GM12878 (cell line): Measurements from ENCODE around the gene FOXK2. TPM values are rescaled to one million over a fixed set of nuclear protein-coding genes. Genes with fewer than 3 reads are reported as not detected.

Experiments
- ATAC-seq: fragments of 200-7000 bp; cut with Tn5 transposase; 3 replicates; pipeline ENCODE4 v1.9.1; 2020; ENCODE audit warnings: mild to moderate bottlenecking, moderate library complexity
- BruUV-seq: library from RNA; stranded (reverse); fragments of 400-500 nt; replicated peaks from 2 replicates; lab custom pipeline; 2021; lab: Mats Ljungman, UMichigan
- CTCF ChIA-PET: fragments of 300-600 bp; sonication (Branson Sonifier 250); formaldehyde crosslinking; extraction: SDS; loops from one replicate; lab custom pipeline; 2021; ENCODE audit warnings: inconsistent platforms; lab: Yijun Ruan, JAX
- POLR2A ChIA-PET: fragments of 350-600 bp; formaldehyde crosslinking; extraction: SDS; loops from one replicate; lab custom pipeline; 2021; ENCODE audit warnings: inconsistent platforms; lab: Charles Lee
- RAD21 ChIA-PET: fragments of 300-600 bp; sonication (Branson Sonifier 250); formaldehyde crosslinking; loops from one replicate; lab custom pipeline; 2023; ENCODE audit warnings: antibody characterized with exemption; ENCODE audit not compliant: unreplicated experiment; lab: Charles Lee
- SMC1A ChIA-PET: fragments of 300-600 bp; sonication (Branson Sonifier 250); formaldehyde crosslinking; loops from one replicate; lab custom pipeline; 2023; ENCODE audit not compliant: unreplicated experiment, uncharacterized antibody; lab: Charles Lee
- DNase-seq: peaks from one replicate; pipeline ENCODE4 v3.0.0-alpha.2; 2011; ENCODE audit warnings: low read depth, low spot score
- FAIRE-seq: peaks from 3 replicates; lab custom pipeline; 2011; peaks lifted over from hg19 to GRCh38; lab: Jason Lieb, UNC
- H2AFZ ChIP-seq: 2 replicates; pipeline ENCODE4 v1.6.0; 2011; ENCODE audit warnings: low read depth, low read length, control low read depth; ENCODE audit not compliant: control insufficient read depth
- H3K27ac ChIP-seq: 2 replicates; pipeline ENCODE4 v1.5.1; 2011; ENCODE audit warnings: control low read depth; ENCODE audit not compliant: control insufficient read depth, insufficient read depth
- H3K27me3 ChIP-seq, 2 experiments: replicated peaks in 1 of 2; 2 replicates each; pipeline versions ENCODE4 v1.6.0 to v1.6.1; 2011; ENCODE audit warnings: low read length in 1 of 2; ENCODE audit not compliant: control insufficient read depth in 2 of 2, insufficient read depth in 2 of 2
- H3K36me3 ChIP-seq, 2 experiments: 2 replicates each; pipeline ENCODE4 v1.5.1; 2011; ENCODE audit warnings: low read length in 1 of 2; ENCODE audit not compliant: control insufficient read depth in 2 of 2, insufficient read depth in 2 of 2
- H3K4me1 ChIP-seq: 2 replicates; pipeline ENCODE4 v1.6.1; 2011; ENCODE audit warnings: mild to moderate bottlenecking, low read length, moderate library complexity, mixed read lengths; ENCODE audit not compliant: control insufficient read depth, insufficient read depth
- H3K4me2 ChIP-seq: 2 replicates; pipeline ENCODE4 v1.6.0; 2011; ENCODE audit warnings: control low read depth; ENCODE audit not compliant: control insufficient read depth, insufficient read depth
- H3K4me3 ChIP-seq: fragments of 200-600 bp; sonication (generic); 2 replicates; pipeline ENCODE4 v1.5.1; 2016
- H3K79me2 ChIP-seq: 2 replicates; pipeline ENCODE4 v1.6.0; 2011; ENCODE audit warnings: low read length; ENCODE audit not compliant: control insufficient read depth, insufficient read depth
- H3K9ac ChIP-seq: 2 replicates; pipeline ENCODE4 v1.8.0; 2011; ENCODE audit warnings: low read length, control low read depth, mixed read lengths; ENCODE audit not compliant: control insufficient read depth, insufficient read depth
- H3K9me3 ChIP-seq: replicated peaks from 3 replicates; pipeline ENCODE4 v1.5.1; 2011; ENCODE audit warnings: mild to moderate bottlenecking, low read length; ENCODE audit not compliant: control insufficient read depth, insufficient read depth
- H4K20me1 ChIP-seq: 2 replicates; pipeline ENCODE4 v1.6.0; 2011; ENCODE audit not compliant: control insufficient read depth, insufficient read depth
- CBFB ChIP-seq: IDR thresholded peaks from 2 replicates; pipeline ENCODE4 v1.6.1; 2016; ENCODE audit warnings: antibody characterized with exemption, low read depth
- FOXM1 ChIP-seq: IDR thresholded peaks from 2 replicates; pipeline ENCODE4 v1.6.1; 2012; ENCODE audit warnings: low read depth, mild to moderate bottlenecking, inconsistent platforms, low read length, moderate library complexity
- JUND ChIP-seq: IDR thresholded peaks from 2 replicates; pipeline ENCODE4 v1.6.1; 2012; ENCODE audit warnings: low read depth, mild to moderate bottlenecking, low read length, improper control_type of control experiment, moderate library complexity
- KLF5 ChIP-seq: fragments of 450-650 bp; IDR thresholded peaks from 2 replicates; pipeline ENCODE4 v1.6.1; 2014; ENCODE audit warnings: mild to moderate bottlenecking; ENCODE audit not compliant: partially characterized antibody
- NFYA ChIP-seq: IDR thresholded peaks from 2 replicates; pipeline ENCODE4 v1.6.1; 2011; ENCODE audit warnings: low read depth, mild to moderate bottlenecking, low read length, improper control_type of control experiment, borderline replicate concordance
- NR2F1 ChIP-seq: fragments of 450-650 bp; conservative IDR thresholded peaks from 2 replicates; pipeline ENCODE4 v1.6.1; 2017; ENCODE audit warnings: mild to moderate bottlenecking
- POU2F2 ChIP-seq: IDR thresholded peaks from 3 replicates; pipeline ENCODE4 v1.6.1; 2011; ENCODE audit warnings: low read depth, mild to moderate bottlenecking, low read length, borderline replicate concordance
- RFX5 ChIP-seq: IDR thresholded peaks from 2 replicates; pipeline ENCODE4 v1.6.1; 2011; ENCODE audit warnings: low read depth, low read length, improper control_type of control experiment
- STAT1 ChIP-seq: fragments of 450-650 bp; conservative IDR thresholded peaks from 2 replicates; pipeline ENCODE4 v1.6.1; 2014; ENCODE audit warnings: antibody characterized with exemption, mild to moderate bottlenecking
- YBX1 ChIP-seq: fragments of 450-650 bp; IDR thresholded peaks from 2 replicates; pipeline ENCODE4 v1.6.1; 2016; ENCODE audit warnings: antibody characterized with exemption
- WGBS: methylation state at CpG from one replicate; pipeline ENCODE4 v1.1.6; 2016; ENCODE audit warnings: low lambda C conversion rate; ENCODE audit not compliant: insufficient replicate concordance, insufficient coverage; ENCODE audit errors: missing lambda C conversion rate; 5-methylcytosine and 5-hydroxymethylcytosine counted together
- in situ Hi-C: fragments of 300-500 bp; cut with MboI; formaldehyde crosslinking; loops from 9 replicates; pipeline ENCODE4 v1.14.3; 2018; ENCODE audit warnings: mixed read lengths
- intact Hi-C: fragments of 100-400 bp; cut with micrococcal nuclease; formaldehyde crosslinking; loops from one replicate; pipeline ENCODE4 v1.14.2; 2022; ENCODE audit not compliant: unreplicated experiment
- polyA plus RNA-seq, 11 experiments: library from polyadenylated mRNA; depleted of rRNA in 4 of 11; unstranded in 6 of 11; stranded (reverse) in 5 of 11; fragments of >200 nt; fragmentation: Nextera tagmentation in 4 of 11; fragmentation: Illumina TruSeq in 1 of 11; extraction: Ambion mirVana in 4 of 11; extraction: Trizol in 1 of 11; gene quantifications; 1 replicate in 1 of 11; 2 replicates in 10 of 11; pipeline versions ENCODE4 v1.2.1 to v1.2.3, GENCODE V29; 2011 to 2016; ENCODE audit warnings: inconsistent platforms in 2 of 11, missing spikeins in 2 of 11, low read depth in 1 of 11
- total RNA-seq, 4 experiments: library from RNA; depleted of rRNA in 3 of 4; stranded (reverse); fragments of >200 nt in 3 of 4; fragmentation: Illumina TruSeq in 1 of 4; extraction: Trizol in 1 of 4; gene quantifications; 2 replicates each; pipeline versions ENCODE4 v1.2.1 to v1.2.3, GENCODE V29; 2013 to 2021
- TF ChIP-seq, protein P1 (sequence below): fragments of 450-650 bp; formaldehyde crosslinking; IDR thresholded peaks from 2 replicates; pipeline ENCODE4 v1.5.0; 2022; ENCODE audit warnings: mild to moderate bottlenecking, missing genetic modification characterization
- TF ChIP-seq, protein P2 (sequence below): fragments of 150-350 bp; IDR thresholded peaks from 2 replicates; pipeline ENCODE4 v1.6.1; 2014; ENCODE audit warnings: mild to moderate bottlenecking, low read depth, low read length
- TF ChIP-seq, protein P3 (sequence below): fragments of 450-650 bp; IDR thresholded peaks from 2 replicates; pipeline ENCODE4 v1.6.1; 2014; ENCODE audit warnings: mild to moderate bottlenecking
- TF ChIP-seq, protein P4 (sequence below): IDR thresholded peaks from 2 replicates; pipeline ENCODE4 v1.6.1; 2012; ENCODE audit warnings: improper control_type of control experiment, low read depth, low read length; ENCODE audit not compliant: insufficient replicate concordance

The FOXK2 gene
- total and polyA plus RNA-seq, 10 of the 15 experiments (the other 5 are each of a cell fraction or from before 2014, with no cell fraction given), result 2.4 to 56.8 (median 34.4) TPM

DNA sequence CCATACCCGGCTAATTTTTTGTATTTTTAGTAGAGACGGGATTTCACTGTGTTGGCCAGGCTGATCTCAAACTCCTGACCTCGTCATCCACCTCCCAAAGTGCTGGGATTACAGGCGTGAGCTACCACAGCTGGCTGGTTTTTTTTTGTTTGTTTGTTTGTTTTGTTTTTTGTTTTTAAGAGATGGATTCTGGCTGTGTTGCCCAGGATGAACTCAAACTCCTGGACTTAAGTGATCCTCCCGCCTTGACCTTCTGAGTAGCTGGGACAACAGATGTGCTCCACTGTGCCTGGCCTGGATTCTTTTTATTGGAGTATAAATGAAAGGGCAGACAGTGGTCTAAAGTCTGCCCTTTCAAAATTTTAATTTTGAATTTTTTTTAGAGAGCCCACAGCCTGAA, 44.7 kb downstream of the FOXK2 start:
- SMC1A ChIA-PET, result no interaction called here
- in situ Hi-C loops, result no loop called here
- Histone ChIP-seq H3K27me3 (no peaks in the 10 kb centered on the region), H3K9me3 (no peaks in the 10 kb centered on the region), H2AFZ (no peak overlapping the region), H3K79me2 (peaks cover 25% of the 10 kb centered on the region), H3K4me1 (no peaks in the 10 kb centered on the region), H3K9ac (no peak overlapping the region), H3K4me2 (no peak overlapping the region), H3K36me3 (peaks cover 23 to 24% of the 10 kb centered on the region in 2 experiments; a peak in 3 of 4 replicates), H3K4me3 (no peak overlapping the region), H4K20me1 (peaks cover 1% of the 10 kb centered on the region), H3K27ac (no peak overlapping the region)
- intact Hi-C loops, result no loop called here
- POLR2A ChIA-PET, result no interaction called here
- DNase-seq (no peak), FAIRE-seq (no peak), ATAC-seq (no peak)
- BruUV-seq, result no TSS peak
- CTCF ChIA-PET, result no interaction called here
- RAD21 ChIA-PET, result no interaction called here
- 95% methylated on average over 5 of the region's 5 CpGs for WGBS
- TF ChIP-seq KLF5 (no peak), NR2F1 (no peak), FOXM1 (no peak), POU2F2 (no peak), JUND (no peak), CBFB (no peak), YBX1 (no peak), STAT1 (no peak), NFYA (no peak), RFX5 (no peak)
- TF ChIP-seq, protein P1, sequence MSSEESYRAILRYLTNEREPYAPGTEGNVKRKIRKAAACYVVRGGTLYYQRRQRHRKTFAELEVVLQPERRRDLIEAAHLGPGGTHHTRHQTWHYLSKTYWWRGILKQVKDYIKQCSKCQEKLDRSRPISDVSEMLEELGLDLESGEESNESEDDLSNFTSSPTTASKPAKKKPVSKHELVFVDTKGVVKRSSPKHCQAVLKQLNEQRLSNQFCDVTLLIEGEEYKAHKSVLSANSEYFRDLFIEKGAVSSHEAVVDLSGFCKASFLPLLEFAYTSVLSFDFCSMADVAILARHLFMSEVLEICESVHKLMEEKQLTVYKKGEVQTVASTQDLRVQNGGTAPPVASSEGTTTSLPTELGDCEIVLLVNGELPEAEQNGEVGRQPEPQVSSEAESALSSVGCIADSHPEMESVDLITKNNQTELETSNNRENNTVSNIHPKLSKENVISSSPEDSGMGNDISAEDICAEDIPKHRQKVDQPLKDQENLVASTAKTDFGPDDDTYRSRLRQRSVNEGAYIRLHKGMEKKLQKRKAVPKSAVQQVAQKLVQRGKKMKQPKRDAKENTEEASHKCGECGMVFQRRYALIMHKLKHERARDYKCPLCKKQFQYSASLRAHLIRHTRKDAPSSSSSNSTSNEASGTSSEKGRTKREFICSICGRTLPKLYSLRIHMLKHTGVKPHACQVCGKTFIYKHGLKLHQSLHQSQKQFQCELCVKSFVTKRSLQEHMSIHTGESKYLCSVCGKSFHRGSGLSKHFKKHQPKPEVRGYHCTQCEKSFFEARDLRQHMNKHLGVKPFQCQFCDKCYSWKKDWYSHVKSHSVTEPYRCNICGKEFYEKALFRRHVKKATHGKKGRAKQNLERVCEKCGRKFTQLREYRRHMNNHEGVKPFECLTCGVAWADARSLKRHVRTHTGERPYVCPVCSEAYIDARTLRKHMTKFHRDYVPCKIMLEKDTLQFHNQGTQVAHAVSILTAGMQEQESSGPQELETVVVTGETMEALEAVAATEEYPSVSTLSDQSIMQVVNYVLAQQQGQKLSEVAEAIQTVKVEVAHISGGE (CRISPR knock-in tag), result no peak
- TF ChIP-seq, protein P2, sequence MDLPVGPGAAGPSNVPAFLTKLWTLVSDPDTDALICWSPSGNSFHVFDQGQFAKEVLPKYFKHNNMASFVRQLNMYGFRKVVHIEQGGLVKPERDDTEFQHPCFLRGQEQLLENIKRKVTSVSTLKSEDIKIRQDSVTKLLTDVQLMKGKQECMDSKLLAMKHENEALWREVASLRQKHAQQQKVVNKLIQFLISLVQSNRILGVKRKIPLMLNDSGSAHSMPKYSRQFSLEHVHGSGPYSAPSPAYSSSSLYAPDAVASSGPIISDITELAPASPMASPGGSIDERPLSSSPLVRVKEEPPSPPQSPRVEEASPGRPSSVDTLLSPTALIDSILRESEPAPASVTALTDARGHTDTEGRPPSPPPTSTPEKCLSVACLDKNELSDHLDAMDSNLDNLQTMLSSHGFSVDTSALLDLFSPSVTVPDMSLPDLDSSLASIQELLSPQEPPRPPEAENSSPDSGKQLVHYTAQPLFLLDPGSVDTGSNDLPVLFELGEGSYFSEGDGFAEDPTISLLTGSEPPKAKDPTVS, result no peak
- TF ChIP-seq, protein P3, sequence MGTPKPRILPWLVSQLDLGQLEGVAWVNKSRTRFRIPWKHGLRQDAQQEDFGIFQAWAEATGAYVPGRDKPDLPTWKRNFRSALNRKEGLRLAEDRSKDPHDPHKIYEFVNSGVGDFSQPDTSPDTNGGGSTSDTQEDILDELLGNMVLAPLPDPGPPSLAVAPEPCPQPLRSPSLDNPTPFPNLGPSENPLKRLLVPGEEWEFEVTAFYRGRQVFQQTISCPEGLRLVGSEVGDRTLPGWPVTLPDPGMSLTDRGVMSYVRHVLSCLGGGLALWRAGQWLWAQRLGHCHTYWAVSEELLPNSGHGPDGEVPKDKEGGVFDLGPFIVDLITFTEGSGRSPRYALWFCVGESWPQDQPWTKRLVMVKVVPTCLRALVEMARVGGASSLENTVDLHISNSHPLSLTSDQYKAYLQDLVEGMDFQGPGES, result no peak
- TF ChIP-seq, protein P4, sequence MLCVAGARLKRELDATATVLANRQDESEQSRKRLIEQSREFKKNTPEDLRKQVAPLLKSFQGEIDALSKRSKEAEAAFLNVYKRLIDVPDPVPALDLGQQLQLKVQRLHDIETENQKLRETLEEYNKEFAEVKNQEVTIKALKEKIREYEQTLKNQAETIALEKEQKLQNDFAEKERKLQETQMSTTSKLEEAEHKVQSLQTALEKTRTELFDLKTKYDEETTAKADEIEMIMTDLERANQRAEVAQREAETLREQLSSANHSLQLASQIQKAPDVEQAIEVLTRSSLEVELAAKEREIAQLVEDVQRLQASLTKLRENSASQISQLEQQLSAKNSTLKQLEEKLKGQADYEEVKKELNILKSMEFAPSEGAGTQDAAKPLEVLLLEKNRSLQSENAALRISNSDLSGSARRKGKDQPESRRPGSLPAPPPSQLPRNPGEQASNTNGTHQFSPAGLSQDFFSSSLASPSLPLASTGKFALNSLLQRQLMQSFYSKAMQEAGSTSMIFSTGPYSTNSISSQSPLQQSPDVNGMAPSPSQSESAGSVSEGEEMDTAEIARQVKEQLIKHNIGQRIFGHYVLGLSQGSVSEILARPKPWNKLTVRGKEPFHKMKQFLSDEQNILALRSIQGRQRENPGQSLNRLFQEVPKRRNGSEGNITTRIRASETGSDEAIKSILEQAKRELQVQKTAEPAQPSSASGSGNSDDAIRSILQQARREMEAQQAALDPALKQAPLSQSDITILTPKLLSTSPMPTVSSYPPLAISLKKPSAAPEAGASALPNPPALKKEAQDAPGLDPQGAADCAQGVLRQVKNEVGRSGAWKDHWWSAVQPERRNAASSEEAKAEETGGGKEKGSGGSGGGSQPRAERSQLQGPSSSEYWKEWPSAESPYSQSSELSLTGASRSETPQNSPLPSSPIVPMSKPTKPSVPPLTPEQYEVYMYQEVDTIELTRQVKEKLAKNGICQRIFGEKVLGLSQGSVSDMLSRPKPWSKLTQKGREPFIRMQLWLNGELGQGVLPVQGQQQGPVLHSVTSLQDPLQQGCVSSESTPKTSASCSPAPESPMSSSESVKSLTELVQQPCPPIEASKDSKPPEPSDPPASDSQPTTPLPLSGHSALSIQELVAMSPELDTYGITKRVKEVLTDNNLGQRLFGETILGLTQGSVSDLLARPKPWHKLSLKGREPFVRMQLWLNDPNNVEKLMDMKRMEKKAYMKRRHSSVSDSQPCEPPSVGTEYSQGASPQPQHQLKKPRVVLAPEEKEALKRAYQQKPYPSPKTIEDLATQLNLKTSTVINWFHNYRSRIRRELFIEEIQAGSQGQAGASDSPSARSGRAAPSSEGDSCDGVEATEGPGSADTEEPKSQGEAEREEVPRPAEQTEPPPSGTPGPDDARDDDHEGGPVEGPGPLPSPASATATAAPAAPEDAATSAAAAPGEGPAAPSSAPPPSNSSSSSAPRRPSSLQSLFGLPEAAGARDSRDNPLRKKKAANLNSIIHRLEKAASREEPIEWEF, result no peak
